HepG2 (cell line): ENCODE results near the gene PTCRA. TPM values are rescaled to one million over a fixed set of nuclear protein-coding genes. Genes with fewer than 3 reads are reported as not detected.

Experiments
- FOSL2 ChIP-seq: sonication (generic); formaldehyde crosslinking; IDR thresholded peaks from 2 replicates; pipeline ENCODE4 v1.4.0; 2020; ENCODE audit warnings: missing genetic modification reagents
- FOXK2 ChIP-seq: fragments of 450-650 bp; IDR thresholded peaks from 2 replicates; pipeline ENCODE4 v1.6.1; 2016
- GFI1 ChIP-seq: sonication (generic); formaldehyde crosslinking; IDR thresholded peaks from 2 replicates; pipeline ENCODE4 v1.5.0; 2020; ENCODE audit warnings: missing genetic modification reagents, mild to moderate bottlenecking, borderline replicate concordance
- HDAC2 ChIP-seq: sonication (generic); formaldehyde crosslinking; IDR thresholded peaks from 2 replicates; pipeline ENCODE4 v1.4.0; 2020; ENCODE audit warnings: missing genetic modification reagents
- HOXA5 ChIP-seq: sonication (generic); formaldehyde crosslinking; IDR thresholded peaks from 2 replicates; pipeline ENCODE4 v1.4.0; 2020; ENCODE audit warnings: missing genetic modification reagents
- MAFK ChIP-seq, 2 experiments: IDR thresholded peaks in 1 of 2; conservative IDR thresholded peaks in 1 of 2; 2 replicates each; pipeline ENCODE4 v1.6.1; 2011; ENCODE audit warnings: improper control_type of control experiment in 2 of 2, low read length in 2 of 2
- MIER3 ChIP-seq: IDR thresholded peaks from 2 replicates; pipeline ENCODE4 v1.6.1; 2016; ENCODE audit warnings: missing compliant biosample characterization, borderline replicate concordance
- NR0B2 ChIP-seq: sonication (generic); formaldehyde crosslinking; IDR thresholded peaks from 2 replicates; pipeline ENCODE4 v1.4.0; 2020; ENCODE audit warnings: mild to moderate bottlenecking, missing genetic modification reagents
- NR1H2 ChIP-seq: sonication (generic); formaldehyde crosslinking; IDR thresholded peaks from 2 replicates; pipeline ENCODE4 v1.8.1; 2022; ENCODE audit warnings: low read depth, missing genetic modification reagents, borderline replicate concordance
- NRL ChIP-seq: sonication (generic); formaldehyde crosslinking; IDR thresholded peaks from 2 replicates; pipeline ENCODE4 v1.5.0; 2020; ENCODE audit warnings: missing genetic modification reagents, mild to moderate bottlenecking, moderate library complexity, borderline replicate concordance
- POLR2G ChIP-seq: fragments of 200-400 bp; formaldehyde crosslinking; IDR thresholded peaks from 2 replicates; pipeline ENCODE4 v1.6.1; 2018; ENCODE audit warnings: mild to moderate bottlenecking, low read depth, low read length, moderate library complexity
- SATB2 ChIP-seq: sonication (generic); formaldehyde crosslinking; IDR thresholded peaks from 2 replicates; pipeline ENCODE4 v1.5.0; 2020; ENCODE audit warnings: missing genetic modification reagents
- SMARCE1 ChIP-seq: fragments of 450-650 bp; IDR thresholded peaks from 2 replicates; pipeline ENCODE4 v1.6.1; 2017; ENCODE audit warnings: borderline replicate concordance
- TRIM22 ChIP-seq: fragments of 450-650 bp; IDR thresholded peaks from 2 replicates; pipeline ENCODE4 v1.6.1; 2017
- U2AF1 ChIP-seq: fragments of 200-400 bp; formaldehyde crosslinking; optimal IDR thresholded peaks from 2 replicates; pipeline ENCODE3; 2017; ENCODE audit warnings: mild to moderate bottlenecking, low read depth, low read length
- U2AF2 ChIP-seq: fragments of 200-400 bp; formaldehyde crosslinking; IDR thresholded peaks from 2 replicates; pipeline ENCODE4 v1.6.1; 2017; ENCODE audit warnings: low read depth, mild to moderate bottlenecking, low read length
- ZNF331 ChIP-seq: sonication (generic); formaldehyde crosslinking; IDR thresholded peaks from 2 replicates; pipeline ENCODE4 v1.4.0; 2020; ENCODE audit warnings: missing genetic modification reagents
- ZNF687 ChIP-seq: sonication (generic); formaldehyde crosslinking; IDR thresholded peaks from 2 replicates; pipeline ENCODE4 v1.5.1; 2020; ENCODE audit warnings: mild to moderate bottlenecking, missing genetic modification reagents, moderate library complexity
- ZNF703 ChIP-seq: sonication (generic); formaldehyde crosslinking; IDR thresholded peaks from 2 replicates; pipeline ENCODE4 v1.5.1; 2020; ENCODE audit warnings: missing genetic modification reagents, mild to moderate bottlenecking, moderate library complexity, borderline replicate concordance
- ZNF709 ChIP-seq: sonication (generic); formaldehyde crosslinking; IDR thresholded peaks from 2 replicates; pipeline ENCODE4 v1.5.0; 2020; ENCODE audit warnings: mild to moderate bottlenecking, missing genetic modification reagents
- ZNF816 ChIP-seq: sonication (generic); formaldehyde crosslinking; IDR thresholded peaks from 2 replicates; pipeline ENCODE4 v1.8.0; 2022; ENCODE audit warnings: missing genetic modification reagents, mild to moderate bottlenecking, borderline replicate concordance
- polyA plus RNA-seq, 8 experiments: library from polyadenylated mRNA; depleted of rRNA in 3 of 8; stranded (reverse) in 7 of 8; unstranded in 1 of 8; fragments of >200 nt; fragmentation: Illumina TruSeq in 4 of 8; extraction: Trizol in 4 of 8; gene quantifications; 2 replicates each; pipeline versions ENCODE4 v1.2.1 to v1.2.3, GENCODE V29; 2011 to 2016; ENCODE audit warnings: low read depth in 4 of 8, missing spikeins in 1 of 8, mixed read lengths in 1 of 8; ENCODE audit not compliant: insufficient read depth in 1 of 8
- total RNA-seq, 5 experiments: library from RNA; depleted of rRNA; stranded (reverse); fragments of >200 nt; fragmentation: Illumina TruSeq; extraction: Trizol; gene quantifications; 2 replicates each; pipeline ENCODE4 v1.2.3, GENCODE V29; 2016; ENCODE audit warnings: low read depth in 1 of 5
- TF ChIP-seq, protein P1 (sequence below): sonication (generic); formaldehyde crosslinking; IDR thresholded peaks from 2 replicates; pipeline ENCODE4 v1.8.0; 2022; ENCODE audit warnings: mild to moderate bottlenecking, missing genetic modification reagents, moderate library complexity
- TF ChIP-seq, protein P2 (sequence below): IDR thresholded peaks from 2 replicates; pipeline ENCODE4 v1.6.1; 2018; ENCODE audit warnings: missing genetic modification reagents

The PTCRA gene
- total and polyA plus RNA-seq, 2 of the 13 experiments (the other 11 are each of a cell fraction or from before 2014, with no cell fraction given), result not detected

- TF ChIP-seq TRIM22 (no peak), MIER3 (CRISPR knock-in tag) (no peak), U2AF1 (peak; percentile 27), ZNF709 (CRISPR knock-in tag) (no peak), NR1H2 (CRISPR knock-in tag) (no peak), HDAC2 (peak; percentile 56), MAFK (conservative IDR thresholded peaks at IDR 0.05 in 1 of 2, IDR thresholded peaks at IDR 0.05 in 1 of 2; ENCODE audit: low read length in 2 of 2) (no peak), NRL (CRISPR knock-in tag) (peak; percentile 83), POLR2G (no peak; the same call in 1 of the 2 replicates), ZNF331 (CRISPR knock-in tag) (no peak; the same call in 1 of the 2 replicates), FOXK2 (no peak), ZNF687 (CRISPR knock-in tag) (peak; percentile 97), GFI1 (peak; percentile 52; the same call in 1 of the 2 replicates), ZNF816 (CRISPR knock-in tag) (no peak), FOSL2 (no peak), HOXA5 (CRISPR knock-in tag) (no peak; the same call in 1 of the 2 replicates), ZNF703 (CRISPR knock-in tag) (no peak; the same call in 1 of the 2 replicates), U2AF2 (no peak), SATB2 (CRISPR knock-in tag) (0 out of 2 replicates have a peak, but pooled peaks have one; percentile 33), SMARCE1 (no peak), NR0B2 (no peak)
- TF ChIP-seq, protein P1, sequence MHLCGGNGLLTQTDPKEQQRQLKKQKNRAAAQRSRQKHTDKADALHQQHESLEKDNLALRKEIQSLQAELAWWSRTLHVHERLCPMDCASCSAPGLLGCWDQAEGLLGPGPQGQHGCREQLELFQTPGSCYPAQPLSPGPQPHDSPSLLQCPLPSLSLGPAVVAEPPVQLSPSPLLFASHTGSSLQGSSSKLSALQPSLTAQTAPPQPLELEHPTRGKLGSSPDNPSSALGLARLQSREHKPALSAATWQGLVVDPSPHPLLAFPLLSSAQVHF, result 0 out of 2 replicates have a peak, but pooled peaks have one; percentile 81
- TF ChIP-seq, protein P2, sequence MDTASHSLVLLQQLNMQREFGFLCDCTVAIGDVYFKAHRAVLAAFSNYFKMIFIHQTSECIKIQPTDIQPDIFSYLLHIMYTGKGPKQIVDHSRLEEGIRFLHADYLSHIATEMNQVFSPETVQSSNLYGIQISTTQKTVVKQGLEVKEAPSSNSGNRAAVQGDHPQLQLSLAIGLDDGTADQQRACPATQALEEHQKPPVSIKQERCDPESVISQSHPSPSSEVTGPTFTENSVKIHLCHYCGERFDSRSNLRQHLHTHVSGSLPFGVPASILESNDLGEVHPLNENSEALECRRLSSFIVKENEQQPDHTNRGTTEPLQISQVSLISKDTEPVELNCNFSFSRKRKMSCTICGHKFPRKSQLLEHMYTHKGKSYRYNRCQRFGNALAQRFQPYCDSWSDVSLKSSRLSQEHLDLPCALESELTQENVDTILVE, result no peak
Measured at GRCh38 chr6:42960243-42961019, 44.6 kb downstream of the PTCRA start, which contains the start of gene GNMT (continued).
